Neural progenitor cell (in vitro differentiated cells): ENCODE results near the gene HINFP.

Source experiments
- CTCF ChIP-seq: fragments of 200-600 bp; sonication (generic); IDR thresholded peaks from 2 replicates; pipeline ENCODE4 v1.5.1; 2017; ENCODE audit warnings: antibody characterized with exemption, mild to moderate bottlenecking
- EZH2 ChIP-seq: fragments of 200-600 bp; sonication (generic); IDR thresholded peaks from 2 replicates; pipeline ENCODE4 v1.6.1; 2017; ENCODE audit warnings: antibody characterized with exemption, mild to moderate bottlenecking, moderate library complexity

GRCh38 chr11:119115484-119116234 lies 5.7 kb upstream of the HINFP start:
- no peak for TF ChIP-seq CTCF
- no peak for TF ChIP-seq EZH2
